Neutrophil (primary cell): ENCODE data around the gene SLC12A8.

Experiments used
- H3K27ac ChIP-seq: fragments of 200-600 bp; sonication (generic); 2 replicates; pipeline ENCODE4 v1.5.1; 2016; ENCODE audit warnings: mild to moderate bottlenecking, moderate library complexity
- H3K27me3 ChIP-seq: fragments of 200-600 bp; sonication (generic); 2 replicates; pipeline ENCODE4 v1.6.0; 2016; ENCODE audit warnings: mild to moderate bottlenecking
- H3K36me3 ChIP-seq: fragments of 200-600 bp; sonication (generic); 2 replicates; pipeline ENCODE4 v1.5.1; 2017
- H3K4me1 ChIP-seq, 2 experiments: fragments of 200-600 bp in 1 of 2; sonication (generic) in 1 of 2; 1 replicate in 1 of 2; 2 replicates in 1 of 2; pipeline versions ENCODE4 v1.5.1 to v1.6.1; 2013 to 2016; ENCODE audit warnings: low read depth in 1 of 2, low read length in 1 of 2, mild to moderate bottlenecking in 1 of 2, moderate library complexity in 1 of 2; ENCODE audit not compliant: control insufficient read depth in 1 of 2, insufficient read depth in 1 of 2
- H3K4me3 ChIP-seq, 2 experiments: fragments of 200-600 bp in 1 of 2; sonication (generic) in 1 of 2; 1 replicate in 1 of 2; 2 replicates in 1 of 2; pipeline ENCODE4 v1.5.1; 2013 to 2016; ENCODE audit warnings: low read depth in 1 of 2, low read length in 1 of 2, mild to moderate bottlenecking in 1 of 2, moderate library complexity in 1 of 2
- H3K9me3 ChIP-seq: fragments of 200-600 bp; sonication (generic); 2 replicates; pipeline ENCODE4 v1.5.1; 2016
- CTCF ChIP-seq: fragments of 200-600 bp; sonication (generic); IDR thresholded peaks from 2 replicates; pipeline ENCODE4 v1.5.1; 2016; ENCODE audit warnings: antibody characterized with exemption

The SLC12A8 gene

GRCh38 chr3:125115640-125116039, 96.9 kb downstream of the SLC12A8 start:
- H3K4me1 ChIP-seq, result no peaks in the 10 kb centered on the region
- peaks cover 6% of the 10 kb centered on the region for H3K27me3 ChIP-seq

GRCh38 chr3:125112981-125113380, 99.6 kb downstream of the SLC12A8 start:
- no peak overlapping the region for H3K27ac ChIP-seq
- no peak for TF ChIP-seq CTCF
- H3K36me3 ChIP-seq, result no peaks in the 10 kb centered on the region
- H3K4me1 ChIP-seq, result no peaks in the 10 kb centered on the region
- H3K9me3 ChIP-seq, result no peaks in the 10 kb centered on the region
- H3K4me3 ChIP-seq, result no peak overlapping the region
- no peaks in the 10 kb centered on the region for H3K27me3 ChIP-seq

More at GRCh38 chr3:125115640-125116039, 96.9 kb downstream of the SLC12A8 start:
- no peak overlapping the region for H3K27ac ChIP-seq
- no peaks in the 10 kb centered on the region for H3K9me3 ChIP-seq
- H3K4me3 ChIP-seq, result no peak overlapping the region
- TF ChIP-seq CTCF, result no peak
- H3K36me3 ChIP-seq, result no peaks in the 10 kb centered on the region

GRCh38 chr3:125110876-125111480, 101.6 kb downstream of the SLC12A8 start:
- no peaks in the 10 kb centered on the region for H3K27me3 ChIP-seq
- H3K9me3 ChIP-seq, result no peaks in the 10 kb centered on the region
- H3K4me1 ChIP-seq, result no peaks in the 10 kb centered on the region
- no peak for TF ChIP-seq CTCF
- no peak overlapping the region for H3K4me3 ChIP-seq
- H3K27ac ChIP-seq, result no peak overlapping the region
- H3K36me3 ChIP-seq, result no peaks in the 10 kb centered on the region

- TF ChIP-seq CTCF, result no peak
- H3K27me3 ChIP-seq, result no peaks in the 10 kb centered on the region
- no peaks in the 10 kb centered on the region for H3K4me1 ChIP-seq
- no peak overlapping the region for H3K4me3 ChIP-seq
- H3K27ac ChIP-seq, result no peak overlapping the region
- no peaks in the 10 kb centered on the region for H3K9me3 ChIP-seq
- H3K36me3 ChIP-seq, result no peaks in the 10 kb centered on the region
Measured at GRCh38 chr3:125110016-125110875, 102.3 kb downstream of the SLC12A8 start.

GRCh38 chr3:125109536-125109925, 103.0 kb downstream of the SLC12A8 start:
- Histone ChIP-seq H3K9me3 (no peaks in the 10 kb centered on the region), H3K27ac (no peak overlapping the region), H3K4me1 (no peaks in the 10 kb centered on the region), H3K36me3 (no peaks in the 10 kb centered on the region), H3K4me3 (no peak overlapping the region), H3K27me3 (no peaks in the 10 kb centered on the region)
- TF ChIP-seq CTCF, result no peak
